Testis (tissue), 5 donors: ENCODE data around the gene PPARD. TPM values are rescaled to one million over a fixed set of nuclear protein-coding genes. Genes with fewer than 3 reads are reported as not detected.

Experiments used
- DNase-seq: peaks from one replicate; pipeline ENCODE4 v3.0.0-alpha.2; 2019
- H3K27ac ChIP-seq, 2 donors: fragments of 200-600 bp; sonication (generic); one replicate each; pipeline ENCODE4 v1.5.1; 2019
- H3K27me3 ChIP-seq: fragments of 200-600 bp; sonication (generic); one replicate; pipeline ENCODE4 v1.5.1; 2019
- H3K36me3 ChIP-seq: fragments of 200-600 bp; sonication (generic); one replicate; pipeline ENCODE4 v1.5.1; 2017; ENCODE audit warnings: low read depth; ENCODE audit errors: missing control alignments
- H3K4me1 ChIP-seq: fragments of 200-600 bp; sonication (generic); one replicate; pipeline ENCODE4 v1.5.1; 2019
- H3K4me3 ChIP-seq, 2 donors: fragments of 200-600 bp; sonication (generic); one replicate each; pipeline ENCODE4 v1.5.1; 2017 to 2019
- H3K9me3 ChIP-seq: fragments of 200-600 bp; sonication (generic); one replicate; pipeline ENCODE4 v1.5.1; 2017
- POLR2A ChIP-seq: fragments of 450-650 bp; IDR thresholded peaks from one replicate; pipeline ENCODE4 v1.6.1; 2017; ENCODE audit warnings: antibody characterized with exemption, mild to moderate bottlenecking, moderate library complexity
- WGBS, 2 donors: methylation state at CpG; one replicate each; pipeline ENCODE4 v1.1.5; 2018; 5-methylcytosine and 5-hydroxymethylcytosine counted together
- intact Hi-C: fragments of 100-400 bp; cut with DNase I; formaldehyde crosslinking; loops from one replicate; pipeline ENCODE4 v1.15.1; 2023; ENCODE audit warnings: low total_unique reads
- long read RNA-seq, 2 donors: transcript quantifications; one replicate each; lab custom pipeline, GENCODE V29; 2026
- polyA plus RNA-seq: library from polyadenylated mRNA; stranded (reverse); fragments of 350-450 nt; fragmentation: Illumina TruSeq; extraction: RNeasy Lipid Tissue Mini Kit (QIAGEN cat#74804); gene quantifications from one replicate; pipeline ENCODE4 v1.2.3, GENCODE V29; 2014; ENCODE audit warnings: low read depth, low replicate concordance; ENCODE audit not compliant: insufficient read depth
- total RNA-seq, 2 donors: library from RNA; depleted of rRNA; stranded (reverse); fragments of >200 nt; gene quantifications; one replicate each; pipeline ENCODE4 v1.2.3, GENCODE V29; 2016
- TF ChIP-seq, protein P1 (sequence below), 3 experiments: fragments of 450-650 bp in 2 of 3; fragments of 200-600 bp in 1 of 3; sonication (generic) in 1 of 3; IDR thresholded peaks; one replicate each; pipeline ENCODE4 v1.5.1; 2016 to 2019; ENCODE audit warnings: antibody characterized with exemption in 3 of 3, mild to moderate bottlenecking in 2 of 3, moderate library complexity in 1 of 3

Gene PPARD
- total RNA-seq (10 to 100 TPM; 21.0 to 23.0 TPM), polyA plus RNA-seq (21.5 TPM)
- long read RNA-seq, donor 1, transcript PPARD-203 (8 exons, 3,747 nt), result major isoform, 10 of 10 reads
- long read RNA-seq, donor 1, partial matches to known transcripts, result 0 of 10 reads
- long read RNA-seq, donor 1, other reads (novel, unspliced or antisense), result 0 of 10 reads
- long read RNA-seq, donor 2, transcript PPARD-203 (8 exons, 3,747 nt), result major isoform, 5 of 5 reads
- long read RNA-seq, donor 2, partial matches to known transcripts, result 0 of 5 reads
- long read RNA-seq, donor 2, other reads (novel, unspliced or antisense), result 0 of 5 reads

DNA sequence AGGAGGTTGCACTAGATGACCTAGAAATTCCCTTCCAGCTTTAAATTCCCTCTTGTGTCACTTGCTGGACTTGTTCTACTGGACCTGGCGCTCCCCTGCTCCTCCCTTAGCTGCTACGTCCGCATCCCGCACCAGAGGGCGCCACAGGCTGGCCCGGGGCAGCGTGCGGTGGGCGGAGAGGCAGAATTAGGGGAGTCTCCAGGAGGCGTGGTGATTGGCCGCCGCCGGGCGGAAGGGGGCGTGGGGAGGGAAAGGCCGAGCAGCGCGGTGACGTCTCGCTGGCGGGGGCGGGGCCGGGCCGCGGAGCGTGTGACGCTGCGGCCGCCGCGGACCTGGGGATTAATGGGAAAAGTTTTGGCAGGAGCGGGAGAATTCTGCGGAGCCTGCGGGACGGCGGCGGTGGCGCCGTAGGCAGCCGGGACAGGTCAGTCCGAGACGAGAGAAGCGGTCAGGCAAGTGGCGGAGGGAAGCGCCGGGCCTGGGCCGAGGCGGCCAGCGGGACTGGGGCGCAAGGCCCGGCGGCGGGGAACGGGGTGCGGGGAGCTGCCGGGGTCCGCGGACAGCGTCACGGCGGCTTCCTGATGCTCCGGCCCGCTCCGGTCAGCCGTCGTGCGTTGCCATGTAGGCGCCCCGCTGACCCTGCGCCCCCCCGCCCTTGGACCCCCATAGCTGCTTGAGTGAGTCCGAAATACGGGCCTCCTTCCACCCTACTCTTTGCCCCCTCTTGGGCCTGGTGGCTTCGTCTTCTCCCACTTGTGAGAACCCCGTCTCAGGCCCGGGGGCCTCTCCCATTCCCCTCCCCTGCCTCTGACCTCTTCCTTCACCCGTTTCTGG, at the start of gene PPARD:
Gene PPARD, plus strand, starts transcription at position 301 of the 834 bp plus-strand sequence. CDS start 68,530 bp downstream, outside the sequence.
- Histone ChIP-seq H3K4me3 (peak within 1 kb of the TSS; percentile 75 to 80), H3K9me3 (no peaks in the 10 kb centered on the region), H3K27me3 (no peaks in the 10 kb centered on the region), H3K27ac (peak within 1 kb of the TSS; percentile 81 to 89), H3K36me3 (no peaks in the 10 kb centered on the region), H3K4me1 (peaks cover 14% of the 10 kb centered on the region)
- WGBS, 2 donors, result 0 to 3% methylated on average over 39 to 74 of the region's 77 CpGs
- DNase-seq, result peak; percentile 99
- TF ChIP-seq, protein P1, sequence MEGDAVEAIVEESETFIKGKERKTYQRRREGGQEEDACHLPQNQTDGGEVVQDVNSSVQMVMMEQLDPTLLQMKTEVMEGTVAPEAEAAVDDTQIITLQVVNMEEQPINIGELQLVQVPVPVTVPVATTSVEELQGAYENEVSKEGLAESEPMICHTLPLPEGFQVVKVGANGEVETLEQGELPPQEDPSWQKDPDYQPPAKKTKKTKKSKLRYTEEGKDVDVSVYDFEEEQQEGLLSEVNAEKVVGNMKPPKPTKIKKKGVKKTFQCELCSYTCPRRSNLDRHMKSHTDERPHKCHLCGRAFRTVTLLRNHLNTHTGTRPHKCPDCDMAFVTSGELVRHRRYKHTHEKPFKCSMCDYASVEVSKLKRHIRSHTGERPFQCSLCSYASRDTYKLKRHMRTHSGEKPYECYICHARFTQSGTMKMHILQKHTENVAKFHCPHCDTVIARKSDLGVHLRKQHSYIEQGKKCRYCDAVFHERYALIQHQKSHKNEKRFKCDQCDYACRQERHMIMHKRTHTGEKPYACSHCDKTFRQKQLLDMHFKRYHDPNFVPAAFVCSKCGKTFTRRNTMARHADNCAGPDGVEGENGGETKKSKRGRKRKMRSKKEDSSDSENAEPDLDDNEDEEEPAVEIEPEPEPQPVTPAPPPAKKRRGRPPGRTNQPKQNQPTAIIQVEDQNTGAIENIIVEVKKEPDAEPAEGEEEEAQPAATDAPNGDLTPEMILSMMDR (IDR thresholded peaks at IDR 0.05), result peak; percentile 95 to 100 (median 99)
- peak; percentile 56 for TF ChIP-seq POLR2A
- intact Hi-C loops, result loop anchor here (5.0 to 10.0 kb wide), 2 partner anchors 72 to 105 kb away; no protein-coding TSS in a partner anchor

DNA sequence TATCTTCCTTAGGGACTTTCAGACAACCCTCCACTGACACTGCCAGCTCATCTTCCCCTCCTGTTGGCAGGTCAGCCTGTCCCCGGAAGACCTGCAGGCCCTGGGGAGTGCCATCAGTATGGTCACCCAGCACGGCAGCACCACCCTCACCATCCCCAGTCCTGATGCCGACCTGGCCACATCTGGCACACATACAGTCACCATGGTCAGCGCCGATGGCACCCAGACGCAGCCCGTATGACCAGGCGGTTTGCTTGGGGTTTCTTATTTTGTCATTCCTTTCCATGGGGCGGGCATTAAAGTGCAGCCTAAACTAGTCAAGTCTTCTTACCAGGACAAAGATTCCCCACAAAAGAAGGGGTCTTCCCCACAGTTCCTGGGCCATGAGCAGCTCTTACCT, 48.7 kb upstream of the PPARD start:
- Histone ChIP-seq H3K4me1 (peaks cover 4% of the 10 kb centered on the region), H3K9me3 (no peaks in the 10 kb centered on the region), H3K36me3 (no peaks in the 10 kb centered on the region), H3K27me3 (no peaks in the 10 kb centered on the region), H3K4me3 (no peak overlapping the region), H3K27ac (no peak overlapping the region)
- WGBS, 2 donors, result 85 to 88% methylated on average over 9 of the region's 9 CpGs
- DNase-seq, result no peak
- intact Hi-C loops, result no loop called here
- TF ChIP-seq POLR2A, result no peak

DNA sequence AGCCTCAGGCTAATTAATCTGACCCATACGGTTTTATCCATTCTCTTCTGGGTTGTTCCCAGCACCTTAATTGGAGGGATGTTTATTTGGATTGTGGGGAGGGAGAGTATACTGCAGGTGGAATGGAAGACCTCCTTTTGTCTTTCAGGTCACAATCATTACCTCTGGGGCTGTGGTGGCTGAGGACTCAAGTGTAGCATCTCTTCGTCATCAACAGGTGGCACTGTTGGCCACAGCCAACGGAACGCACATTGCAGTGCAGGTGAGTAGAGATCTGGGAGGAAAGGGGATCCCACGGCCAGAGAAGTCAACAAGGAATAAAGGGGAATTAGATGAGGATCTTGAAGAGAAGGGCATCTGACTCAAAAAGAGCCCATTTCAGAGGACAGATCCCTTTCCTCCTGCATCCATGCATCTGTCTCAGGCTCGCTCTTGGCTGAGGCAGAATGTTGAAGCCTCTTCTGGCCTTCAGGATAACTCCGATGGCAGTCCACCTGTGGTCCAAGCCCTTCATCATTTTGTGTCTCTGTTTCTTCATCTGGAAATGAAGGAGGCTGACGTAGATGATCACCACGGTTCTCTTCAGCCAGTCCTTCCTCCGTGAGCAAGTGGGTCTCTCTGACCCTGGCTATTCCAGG, 47.9 kb upstream of the PPARD start:
- WGBS, 2 donors, result 66 to 67% methylated on average over 10 of the region's 10 CpGs
- no peak overlapping the region for H3K4me3 ChIP-seq
- no peaks in the 10 kb centered on the region for H3K9me3 ChIP-seq
- peaks cover 4% of the 10 kb centered on the region for H3K4me1 ChIP-seq
- no peaks in the 10 kb centered on the region for H3K36me3 ChIP-seq
- no peaks in the 10 kb centered on the region for H3K27me3 ChIP-seq
- H3K27ac ChIP-seq, result no peak overlapping the region
- peak; percentile 44 for DNase-seq
- intact Hi-C loops, result no loop called here
- TF ChIP-seq, protein P1 (IDR thresholded peaks at IDR 0.05), result peak; percentile 11 to 54 (median 48)
- TF ChIP-seq POLR2A, result no peak

DNA sequence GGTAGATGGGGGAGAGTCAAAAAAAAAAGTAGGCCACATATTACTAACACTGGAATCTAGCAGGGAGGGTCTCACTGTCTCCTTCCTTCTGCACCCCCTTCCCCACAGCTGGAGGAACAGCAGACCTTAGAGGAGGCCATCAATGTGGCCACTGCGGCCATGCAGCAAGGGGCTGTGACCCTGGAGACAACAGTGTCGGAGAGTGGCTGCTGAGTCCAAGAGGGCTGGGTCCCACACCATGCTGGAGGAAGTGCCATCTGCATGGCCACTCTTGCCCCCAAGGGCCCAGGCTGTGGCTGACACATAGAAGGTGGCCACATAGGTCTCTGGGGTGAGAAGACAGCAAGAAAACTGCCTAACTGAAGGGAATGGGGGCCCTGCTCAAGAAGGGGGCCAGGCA, 47.3 kb upstream of the PPARD start:
- DNase-seq, result no peak
- Histone ChIP-seq H3K27ac (no peak overlapping the region), H3K27me3 (no peaks in the 10 kb centered on the region), H3K4me1 (peaks cover 4% of the 10 kb centered on the region), H3K36me3 (no peaks in the 10 kb centered on the region), H3K4me3 (no peak overlapping the region), H3K9me3 (no peaks in the 10 kb centered on the region)
- intact Hi-C loops, result no loop called here
- WGBS, 2 donors, result 82 to 95% methylated on average over 2 of the region's 2 CpGs
- TF ChIP-seq, protein P1 (IDR thresholded peaks at IDR 0.05), result no peak
- no peak for TF ChIP-seq POLR2A
